Gastrocnemius medialis (tissue), 4 donors: ENCODE data around the gene NCK2.

Experiments
- POLR2A ChIP-seq, 2 donors: fragments of 450-650 bp; IDR thresholded peaks; one replicate each; pipeline ENCODE4 v1.6.1; 2017; ENCODE audit warnings: antibody characterized with exemption in 2 of 2, mild to moderate bottlenecking in 2 of 2, moderate library complexity in 2 of 2
- TF ChIP-seq, protein P1 (sequence below), 5 experiments: fragments of 450-650 bp in 3 of 5; fragments of 200-600 bp in 2 of 5; sonication (generic) in 2 of 5; IDR thresholded peaks in 4 of 5; conservative IDR thresholded peaks in 1 of 5; 1 replicate in 4 of 5; 2 replicates in 1 of 5; pipeline ENCODE4 v1.5.1; 2016 to 2019; ENCODE audit warnings: antibody characterized with exemption in 5 of 5, mild to moderate bottlenecking in 3 of 5, moderate library complexity in 3 of 5

GRCh38 chr2:105782646-105783045 is 37.9 kb downstream of the NCK2 start:
- TF ChIP-seq, protein P1, sequence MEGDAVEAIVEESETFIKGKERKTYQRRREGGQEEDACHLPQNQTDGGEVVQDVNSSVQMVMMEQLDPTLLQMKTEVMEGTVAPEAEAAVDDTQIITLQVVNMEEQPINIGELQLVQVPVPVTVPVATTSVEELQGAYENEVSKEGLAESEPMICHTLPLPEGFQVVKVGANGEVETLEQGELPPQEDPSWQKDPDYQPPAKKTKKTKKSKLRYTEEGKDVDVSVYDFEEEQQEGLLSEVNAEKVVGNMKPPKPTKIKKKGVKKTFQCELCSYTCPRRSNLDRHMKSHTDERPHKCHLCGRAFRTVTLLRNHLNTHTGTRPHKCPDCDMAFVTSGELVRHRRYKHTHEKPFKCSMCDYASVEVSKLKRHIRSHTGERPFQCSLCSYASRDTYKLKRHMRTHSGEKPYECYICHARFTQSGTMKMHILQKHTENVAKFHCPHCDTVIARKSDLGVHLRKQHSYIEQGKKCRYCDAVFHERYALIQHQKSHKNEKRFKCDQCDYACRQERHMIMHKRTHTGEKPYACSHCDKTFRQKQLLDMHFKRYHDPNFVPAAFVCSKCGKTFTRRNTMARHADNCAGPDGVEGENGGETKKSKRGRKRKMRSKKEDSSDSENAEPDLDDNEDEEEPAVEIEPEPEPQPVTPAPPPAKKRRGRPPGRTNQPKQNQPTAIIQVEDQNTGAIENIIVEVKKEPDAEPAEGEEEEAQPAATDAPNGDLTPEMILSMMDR (IDR thresholded peaks at IDR 0.05 in 4 of 5, conservative IDR thresholded peaks at IDR 0.05 in 1 of 5) = no peak
- TF ChIP-seq POLR2A (IDR thresholded peaks at IDR 0.05) = no peak
